Fibroblast of peridontal ligament (primary cell): Measurements from ENCODE around the gene MLIP.

ENCODE experiments used
- DNase-seq: peaks from one replicate; pipeline ENCODE4 v3.0.0-alpha.2; 2010; ENCODE audit errors: extremely low read depth

MLIP gene

DNA sequence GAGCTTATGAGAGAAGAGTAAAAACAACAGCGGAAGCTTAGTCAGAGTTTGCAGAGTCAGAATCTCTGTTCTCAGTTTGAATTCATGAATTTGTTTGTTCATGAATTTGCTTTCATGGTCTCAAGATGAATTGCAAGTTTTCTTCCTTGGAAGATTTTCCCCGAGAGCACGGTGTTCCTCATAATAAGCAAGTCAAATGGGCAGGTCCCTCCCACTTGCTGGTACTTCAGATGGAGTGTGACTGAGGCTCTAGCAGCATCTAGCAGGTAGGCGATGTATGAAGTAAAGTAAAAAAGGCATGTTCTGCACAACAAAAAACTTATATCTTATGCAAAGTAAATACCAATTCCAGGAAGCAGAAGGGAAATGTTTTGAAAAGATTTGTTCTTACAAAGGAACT is 15.5 kb upstream of the MLIP start:
- no peak for DNase-seq

DNA sequence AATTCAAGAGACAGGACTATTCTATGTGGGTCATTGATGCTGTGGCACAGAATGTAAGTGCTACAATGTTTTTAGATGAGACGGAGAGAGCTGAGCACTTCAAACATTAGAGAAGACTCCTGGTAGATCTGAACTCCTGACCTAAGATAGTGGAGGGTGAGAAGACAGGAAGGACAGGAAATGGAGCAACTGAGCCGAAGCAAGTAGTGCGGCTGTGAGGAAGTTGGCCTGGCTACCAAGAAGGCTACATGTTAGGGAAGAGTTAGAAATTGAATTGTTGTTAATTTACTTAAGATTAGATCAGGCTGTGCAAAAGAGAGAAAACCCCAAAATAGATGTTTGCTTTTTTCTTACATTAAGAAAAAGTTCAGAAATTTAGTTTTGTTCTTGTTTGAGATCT is 14.4 kb upstream of the MLIP start:
- DNase-seq, result no peak

DNA sequence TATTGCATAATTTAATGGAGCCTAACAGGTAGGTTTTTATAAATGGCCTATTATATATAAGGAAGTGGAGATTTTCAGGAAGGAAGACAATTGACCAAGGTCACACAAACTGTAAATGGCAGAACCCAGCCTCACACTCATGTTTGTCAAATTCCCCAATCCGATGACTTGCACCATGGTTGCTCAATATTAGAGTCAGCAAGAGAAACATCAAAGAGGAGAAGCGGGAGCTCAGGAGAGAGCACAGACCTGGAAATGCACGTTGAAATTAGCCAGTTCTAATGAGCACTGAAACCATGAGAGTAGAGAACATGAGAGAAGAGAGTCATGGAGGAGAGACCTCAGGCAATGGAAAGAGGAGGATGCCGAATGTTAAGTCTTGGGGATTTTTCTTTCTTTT is 13.5 kb upstream of the MLIP start:
- no peak for DNase-seq

DNA sequence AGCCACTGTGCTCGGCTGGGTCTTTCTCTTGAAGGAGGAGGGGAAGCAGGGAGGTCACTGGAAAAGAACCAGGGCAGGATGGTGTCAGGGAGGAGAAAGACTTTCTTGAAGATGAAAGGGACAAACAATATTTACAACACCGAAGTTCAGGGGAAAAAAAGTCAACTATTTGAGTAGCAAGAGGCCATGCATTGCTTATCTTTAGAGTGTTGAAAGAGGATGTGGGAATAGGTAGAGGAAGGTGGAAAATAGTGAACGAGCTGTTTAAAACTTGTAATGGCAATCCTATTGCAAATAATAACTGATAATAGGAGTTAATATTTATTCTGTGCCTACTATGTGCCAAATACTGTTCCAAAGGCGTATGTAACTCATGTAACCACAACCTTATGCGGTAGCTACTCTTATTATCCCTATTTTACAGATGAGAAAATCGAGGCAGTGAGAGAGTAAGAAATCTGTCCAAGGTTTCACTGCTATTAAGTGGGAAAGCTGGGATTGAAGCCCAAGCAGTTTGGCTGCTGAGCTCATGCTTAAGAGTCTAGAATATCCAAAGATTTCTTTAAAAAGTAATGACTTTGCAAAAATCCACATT is 12.7 kb upstream of the MLIP start:
- peak; percentile 25 for DNase-seq

DNA sequence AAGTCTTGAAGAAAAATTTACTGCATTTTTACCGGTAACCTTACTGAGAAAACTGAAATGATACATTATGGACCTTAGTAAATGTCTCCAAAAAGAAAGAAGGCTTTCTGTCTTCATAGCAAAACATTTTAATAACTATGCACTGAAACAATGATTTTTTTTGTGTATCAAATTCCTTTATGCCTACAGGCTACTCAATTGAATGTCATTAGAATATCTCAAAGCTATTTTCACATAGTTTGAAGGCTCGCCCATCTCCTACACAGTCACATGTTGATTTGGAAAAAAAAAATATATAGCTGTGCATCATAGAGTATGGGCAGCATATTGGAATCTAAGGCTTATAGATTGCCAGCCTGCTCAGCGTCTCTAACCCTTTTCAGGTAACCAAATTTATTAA is 12.0 kb upstream of the MLIP start:
- no peak for DNase-seq

DNA sequence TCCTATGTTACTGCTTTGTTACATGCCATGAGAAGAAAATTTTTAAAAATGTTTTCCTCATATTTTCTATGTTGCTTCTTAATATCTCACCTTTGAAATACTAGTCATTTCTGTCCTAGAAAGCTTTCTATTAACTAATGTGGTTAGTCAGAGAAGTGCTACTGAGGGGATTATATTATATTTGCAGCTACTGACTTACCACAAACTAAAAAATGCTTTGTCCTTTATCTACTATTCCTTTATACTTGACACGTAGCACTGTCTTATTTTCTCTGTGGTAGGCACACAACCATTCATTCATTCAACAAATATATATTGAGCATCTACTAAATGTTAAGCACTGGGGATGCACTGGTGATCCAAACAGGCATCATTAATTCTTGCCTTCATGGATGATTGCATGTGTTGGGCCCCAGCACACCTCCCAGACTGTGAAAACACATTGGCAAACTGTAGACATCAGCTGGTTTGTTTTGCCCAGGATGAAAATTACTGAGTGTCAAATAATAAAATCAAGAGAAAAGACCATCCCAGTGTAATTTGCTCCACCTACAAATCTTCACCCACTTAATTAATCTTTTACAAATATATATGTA is 10.7 kb upstream of the MLIP start:
- DNase-seq, result no peak

DNA sequence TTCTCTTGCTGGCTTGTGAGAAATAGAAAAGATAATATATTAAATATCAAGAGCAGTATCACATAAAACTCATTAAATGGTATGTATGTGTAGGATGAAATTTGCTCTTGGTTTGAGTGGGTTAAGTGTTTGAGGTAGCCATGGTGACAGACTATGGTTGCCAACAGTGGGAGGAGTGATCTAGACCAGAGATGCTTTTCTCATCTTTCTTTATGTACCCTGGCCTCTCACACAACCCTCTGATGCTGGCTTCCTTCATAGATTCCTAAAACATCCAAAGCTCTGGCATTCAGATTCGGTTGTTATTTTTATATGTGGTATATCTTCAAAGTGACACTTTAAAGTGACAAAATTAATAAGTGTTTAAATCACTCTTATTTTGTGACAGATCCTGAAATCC is 9.0 kb upstream of the MLIP start:
- DNase-seq, result no peak

DNA sequence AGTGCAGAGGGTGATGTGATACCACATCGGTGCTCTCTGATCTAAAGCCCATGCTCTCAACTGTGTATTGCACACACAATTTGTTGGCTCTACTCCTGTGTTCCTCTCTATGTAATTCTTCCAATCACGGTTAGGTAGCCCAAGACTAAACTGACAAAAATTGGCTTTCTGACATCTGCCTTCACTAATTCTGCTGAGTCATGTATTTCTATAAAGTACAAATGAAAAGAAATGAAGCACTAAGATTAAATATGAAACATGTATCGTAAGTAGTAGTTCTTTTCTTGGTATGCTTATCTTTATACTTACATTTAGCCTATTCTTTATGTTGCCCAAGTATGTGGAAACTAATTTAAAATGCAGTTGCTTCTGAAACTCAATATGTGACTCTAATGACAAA is 7.7 kb upstream of the MLIP start:
- no peak for DNase-seq

DNA sequence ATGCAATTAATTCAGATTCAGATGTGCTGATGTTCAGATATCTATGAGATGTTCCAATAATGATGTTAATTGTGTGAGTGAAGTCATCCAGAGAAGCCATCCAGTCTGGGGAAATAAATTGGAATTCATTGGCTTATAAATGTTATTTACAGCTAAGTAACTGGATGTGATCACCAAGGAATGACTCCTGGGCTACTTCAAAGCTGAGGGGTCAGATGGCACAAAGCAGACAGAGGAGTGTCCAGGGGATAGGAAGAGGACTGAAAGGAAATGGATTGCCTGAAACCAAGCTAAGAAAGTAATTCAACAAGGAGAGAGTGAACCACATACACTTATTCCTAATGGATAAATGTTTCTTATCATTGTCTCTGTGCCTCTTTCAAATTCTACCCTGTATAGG is 4.5 kb upstream of the MLIP start:
- no peak for DNase-seq

DNA sequence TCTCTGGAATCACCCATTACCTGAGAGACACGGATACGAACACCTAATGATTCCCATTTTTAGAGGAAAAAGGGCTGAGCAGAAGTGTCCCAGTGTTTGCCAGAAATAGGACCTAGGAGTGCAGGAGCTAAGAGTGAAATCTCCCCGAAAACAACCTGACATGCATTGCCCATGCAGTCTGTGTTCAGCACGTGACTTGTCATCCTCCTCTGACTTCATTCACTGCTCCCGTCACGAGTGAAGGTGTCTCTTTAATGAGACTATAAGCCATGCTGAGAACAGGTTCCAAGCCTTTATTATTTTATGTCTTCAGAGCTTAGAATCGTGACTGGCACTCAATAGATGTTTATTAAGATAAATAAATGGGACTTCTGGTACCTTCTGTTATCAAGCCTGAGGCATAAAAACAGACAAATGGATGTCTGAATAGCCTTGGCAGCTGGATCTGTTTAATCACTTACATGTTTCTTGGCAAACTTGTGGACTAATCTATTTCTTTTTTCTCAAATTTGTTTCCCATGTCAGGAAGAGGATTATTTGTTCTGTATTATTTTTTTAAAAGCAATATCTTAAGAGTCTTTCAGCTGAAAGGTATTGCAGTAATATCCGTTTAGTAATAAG is 3.7 kb upstream of the MLIP start:
- DNase-seq, result peak; percentile 23

DNA sequence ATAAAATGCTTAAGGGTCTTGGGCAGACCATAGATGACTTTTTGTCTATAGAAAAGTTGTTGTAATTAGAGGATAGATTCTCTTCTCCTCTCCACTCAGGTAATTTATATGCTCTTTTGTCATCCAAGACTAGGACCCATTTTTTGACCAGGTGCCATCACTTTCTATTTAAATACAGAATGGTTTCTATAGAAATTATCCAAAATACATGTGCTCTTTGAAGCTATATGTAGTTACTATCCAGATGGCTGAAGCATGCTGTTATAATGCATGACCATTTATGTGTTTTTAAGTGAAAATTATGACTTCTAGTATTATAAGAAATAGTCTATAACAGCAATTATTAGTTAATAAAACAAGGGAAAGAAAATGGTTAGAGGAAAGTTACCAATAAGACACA is 3.0 kb upstream of the MLIP start:
- no peak for DNase-seq

DNA sequence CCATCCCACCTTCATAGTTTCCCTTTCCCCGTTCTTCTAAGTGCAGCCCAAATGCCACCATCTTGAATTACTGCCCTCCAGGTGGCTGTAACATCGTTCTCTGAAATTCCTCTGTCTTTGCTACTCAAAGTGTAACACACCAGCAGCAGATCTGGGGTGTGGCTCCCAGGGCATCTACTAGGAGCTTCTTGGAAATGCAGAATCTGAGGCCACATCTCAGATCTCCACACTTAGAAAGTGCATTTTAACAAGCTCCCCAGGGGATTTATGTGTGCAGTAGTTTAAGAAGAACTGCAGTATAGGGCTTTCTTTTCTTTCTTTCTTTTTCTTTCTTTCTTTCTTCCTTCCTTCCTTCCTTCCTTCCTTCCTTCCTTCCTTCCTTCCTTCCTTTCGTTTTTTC is 1.7 kb upstream of the MLIP start:
- DNase-seq, result no peak

DNA sequence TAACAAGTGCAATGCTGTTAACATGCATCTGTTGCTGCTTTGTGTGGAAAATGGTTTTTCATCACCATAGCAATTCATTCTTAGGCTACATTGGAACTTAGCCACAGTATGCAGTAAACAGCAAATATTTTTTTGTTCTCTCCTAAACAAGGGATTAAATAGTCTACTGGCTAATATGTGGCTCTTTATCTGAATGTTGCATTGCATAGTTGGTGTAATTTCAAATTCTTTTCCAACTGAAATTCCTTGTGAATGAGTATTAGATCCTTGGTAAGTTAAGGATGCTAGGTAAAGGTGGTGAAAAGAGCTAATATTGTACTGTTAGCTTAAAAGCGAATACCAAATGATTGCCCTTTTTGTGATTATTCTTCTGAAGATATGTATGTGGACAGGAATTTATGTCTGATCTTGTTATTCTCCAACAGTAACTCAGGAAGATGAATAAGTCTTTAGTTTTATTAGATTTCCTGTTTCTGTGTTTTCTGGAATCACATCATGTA is 958 bp downstream of the MLIP start:
- no peak for DNase-seq

DNA sequence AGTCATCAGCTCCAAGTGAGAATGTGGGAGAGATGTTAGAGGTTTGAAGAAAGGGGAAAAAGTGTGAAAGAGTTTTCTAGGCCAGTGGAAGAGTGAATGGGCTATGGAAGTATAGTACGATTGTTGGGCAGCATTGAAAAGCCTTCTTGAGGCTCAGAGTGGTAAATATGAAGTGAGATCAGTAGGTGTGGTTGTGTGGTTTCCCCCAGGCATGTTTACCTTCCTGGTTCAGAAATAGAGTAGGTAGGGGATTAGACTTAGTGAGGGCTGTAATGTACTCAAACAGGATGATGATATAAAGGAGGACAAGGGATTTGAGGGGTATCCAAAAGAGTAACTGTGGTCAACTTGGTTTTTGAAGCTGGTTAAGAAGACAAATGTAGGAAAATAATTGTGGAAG is 3.7 kb downstream of the MLIP start:
- DNase-seq, result no peak

DNA sequence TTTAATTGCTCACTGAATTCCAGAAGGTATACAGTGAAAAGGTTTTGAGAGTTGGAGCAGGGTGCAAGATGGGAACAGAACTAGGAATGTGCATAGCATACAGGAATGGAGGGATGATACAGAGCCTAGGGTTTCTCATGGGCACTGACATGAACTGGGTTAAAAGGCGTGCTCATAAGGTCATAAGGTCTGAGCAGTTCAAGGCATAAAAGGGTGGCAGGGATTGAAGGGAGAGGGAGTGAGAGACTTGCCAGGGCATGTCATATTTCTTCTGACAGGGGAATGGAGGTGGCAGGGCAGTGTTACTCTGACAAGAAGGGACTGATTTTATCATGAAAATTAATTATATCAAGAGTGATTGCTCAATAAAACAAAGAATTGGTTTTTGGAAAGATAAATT is 4.7 kb downstream of the MLIP start:
- DNase-seq, result no peak

DNA sequence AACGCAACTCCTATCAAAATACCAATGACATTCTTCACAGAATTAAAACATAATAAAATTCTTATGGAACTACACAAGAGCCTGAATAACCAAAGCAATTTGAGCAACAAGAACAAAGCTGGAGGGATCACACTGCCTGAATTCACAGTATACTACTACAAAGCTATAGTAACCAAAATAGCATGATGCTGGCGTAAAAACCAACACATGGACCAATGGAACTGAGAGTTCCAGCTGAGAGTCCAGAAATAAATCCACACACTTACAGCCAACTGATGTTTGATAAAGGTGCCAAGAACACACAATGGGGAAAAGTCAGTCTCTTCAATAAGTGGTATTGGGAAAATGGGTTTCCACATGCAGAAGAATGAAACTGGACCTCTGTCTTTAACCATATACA is 6.9 kb downstream of the MLIP start:
- DNase-seq, result no peak

DNA sequence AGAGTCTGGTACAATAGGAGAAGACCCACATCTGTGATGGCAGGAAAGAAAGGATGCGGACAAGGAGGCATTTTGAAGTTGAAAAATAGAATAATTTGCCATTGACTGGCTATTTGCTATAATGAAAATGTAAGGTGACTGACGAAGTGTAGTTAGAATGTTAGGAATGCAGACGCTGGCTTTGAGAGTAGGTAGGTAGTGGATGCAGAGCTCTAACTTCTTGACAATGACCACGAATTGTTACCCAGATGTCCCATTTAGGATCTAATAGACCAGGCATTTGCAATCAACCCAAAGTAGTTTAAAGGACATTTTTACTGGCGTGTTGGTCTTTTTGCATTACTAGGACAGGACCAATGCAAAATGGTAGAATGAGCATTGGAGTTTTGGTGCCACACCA is 14.2 kb downstream of the MLIP start:
- no peak for DNase-seq

DNA sequence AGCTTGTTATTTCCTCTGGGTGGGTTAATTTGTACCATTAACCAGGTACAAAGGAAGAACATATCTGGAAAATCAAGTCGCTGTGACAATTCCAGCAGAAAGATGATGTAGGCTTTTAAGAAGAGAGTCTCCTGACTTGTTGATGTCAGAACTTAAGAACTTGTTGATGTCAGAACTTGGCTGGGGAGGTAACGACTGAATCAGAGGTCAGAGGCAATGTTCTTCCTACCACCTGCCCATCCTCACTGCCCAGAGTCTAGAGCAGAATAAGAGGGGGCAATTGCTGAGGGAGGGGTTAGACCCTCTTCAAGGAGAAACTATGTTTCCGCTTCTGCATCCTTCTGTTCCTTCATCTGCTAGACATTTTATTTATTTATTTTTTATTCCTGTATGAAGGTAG is 18.9 kb downstream of the MLIP start:
- DNase-seq, result no peak

DNA sequence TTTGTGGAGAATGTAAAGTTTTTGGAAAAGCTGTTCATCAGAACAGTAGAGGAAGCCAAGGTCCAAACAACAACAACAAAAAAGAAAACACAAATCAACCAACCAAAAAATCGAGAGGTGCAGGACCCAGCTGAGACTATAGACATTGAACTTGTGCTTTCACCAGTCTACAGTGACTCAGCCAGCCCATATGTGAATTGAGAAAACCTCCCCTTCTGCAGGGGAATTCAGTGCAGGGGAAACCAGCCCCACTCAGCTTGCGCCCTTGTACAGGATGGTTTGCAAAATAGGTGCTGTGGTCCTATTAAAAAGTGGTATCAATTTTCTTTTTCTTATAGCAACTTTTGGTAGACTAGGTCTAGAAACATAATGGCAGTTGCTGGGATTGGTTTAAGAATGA is 21.3 kb downstream of the MLIP start:
- no peak for DNase-seq

DNA sequence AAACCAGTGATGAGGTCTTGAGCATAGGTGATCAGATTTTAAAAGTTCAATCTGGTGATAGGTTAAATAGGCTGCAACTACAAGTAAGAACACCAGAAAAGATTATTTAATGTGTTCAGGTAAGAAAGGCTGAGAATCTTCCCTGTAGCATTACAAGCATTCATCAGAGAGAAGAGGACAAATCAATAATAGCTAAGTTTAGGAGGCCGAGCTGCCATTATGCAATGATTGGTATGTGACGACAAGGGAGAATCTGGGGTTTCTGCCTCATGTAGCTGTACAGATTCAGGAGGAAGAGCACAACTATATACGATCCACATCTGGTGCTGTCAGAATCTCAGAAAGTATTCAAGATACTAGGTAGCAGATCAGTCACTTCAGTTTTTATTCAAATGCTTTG is 21.9 kb downstream of the MLIP start:
- no peak for DNase-seq

DNA sequence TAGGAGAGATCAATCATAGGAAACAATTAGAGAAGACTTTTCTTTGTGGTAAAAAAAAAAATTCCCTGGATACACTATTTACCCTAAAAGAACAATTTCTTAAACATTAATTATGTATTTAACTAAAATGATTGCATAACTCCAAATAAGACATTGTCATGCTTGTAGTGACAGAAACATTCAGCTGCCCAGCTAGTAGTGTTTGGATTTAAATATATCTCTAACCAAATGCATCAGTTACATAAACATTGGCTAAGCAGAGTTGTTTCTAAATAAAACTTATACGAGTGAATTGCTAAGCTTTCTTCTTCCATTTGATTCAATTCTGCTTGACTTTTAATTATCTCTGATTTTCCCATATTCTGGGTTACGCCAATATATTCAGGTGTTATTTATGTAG is 23.7 kb downstream of the MLIP start:
- DNase-seq, result peak; percentile 17

DNA sequence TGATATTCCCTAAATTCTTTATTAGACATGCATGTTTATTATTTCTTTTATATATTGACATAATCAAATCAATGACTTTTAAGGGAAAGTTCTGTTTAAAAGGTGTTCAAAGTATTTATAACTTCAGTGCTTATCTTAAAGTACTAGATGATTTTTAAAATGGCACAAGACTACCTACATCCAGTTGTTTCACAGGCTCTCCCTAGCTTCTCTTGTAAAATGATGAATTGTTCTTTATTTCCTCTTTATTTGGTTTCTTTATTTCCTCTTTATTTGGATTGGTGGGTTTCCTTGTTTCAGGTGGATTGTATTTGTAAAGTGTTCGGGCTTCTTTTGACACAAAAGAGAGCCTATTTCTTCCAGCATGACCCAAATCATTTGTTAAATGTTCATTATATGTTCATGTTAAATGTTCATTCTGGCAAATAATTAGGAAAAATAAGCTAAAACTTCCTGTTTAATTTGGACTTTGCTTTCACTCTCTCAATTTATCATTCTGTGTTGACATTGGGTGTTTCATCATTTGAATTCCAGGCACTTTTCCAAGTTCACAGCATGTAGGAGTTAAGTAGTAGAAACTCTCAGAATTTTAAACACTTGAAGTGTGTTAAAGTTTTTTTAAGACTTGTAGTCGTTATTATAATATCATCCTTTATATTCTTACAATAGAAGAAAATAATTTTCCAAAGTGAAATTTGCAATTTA is 24.6 kb downstream of the MLIP start:
- peak; percentile 62 for DNase-seq

DNA sequence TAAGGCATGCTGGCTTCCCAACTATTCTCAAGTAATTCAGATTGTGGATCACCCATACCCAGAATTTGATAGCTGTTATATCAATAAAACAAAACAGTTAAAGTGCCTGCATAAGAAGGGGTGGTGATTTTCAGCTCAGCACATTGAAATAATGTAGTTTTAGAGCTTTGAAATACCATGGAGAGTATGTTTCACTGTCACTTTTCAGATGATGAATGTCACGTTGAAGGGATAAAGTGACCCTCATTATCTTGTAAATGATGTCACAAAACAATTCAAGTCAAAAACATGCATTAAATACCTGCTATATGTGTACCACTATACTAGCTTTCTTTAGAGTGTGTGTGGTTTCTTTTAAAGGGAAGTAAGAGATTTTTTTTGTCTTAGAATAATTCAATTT is 27.6 kb downstream of the MLIP start:
- no peak for DNase-seq
